ENCODE results near the gene POU3F1. TPM values are rescaled to one million over a fixed set of nuclear protein-coding genes. Genes with fewer than 3 reads are reported as not detected.

Gene POU3F1
- total RNA-seq, 1 donor from 2014 or later = 1.2 TPM

DNA sequence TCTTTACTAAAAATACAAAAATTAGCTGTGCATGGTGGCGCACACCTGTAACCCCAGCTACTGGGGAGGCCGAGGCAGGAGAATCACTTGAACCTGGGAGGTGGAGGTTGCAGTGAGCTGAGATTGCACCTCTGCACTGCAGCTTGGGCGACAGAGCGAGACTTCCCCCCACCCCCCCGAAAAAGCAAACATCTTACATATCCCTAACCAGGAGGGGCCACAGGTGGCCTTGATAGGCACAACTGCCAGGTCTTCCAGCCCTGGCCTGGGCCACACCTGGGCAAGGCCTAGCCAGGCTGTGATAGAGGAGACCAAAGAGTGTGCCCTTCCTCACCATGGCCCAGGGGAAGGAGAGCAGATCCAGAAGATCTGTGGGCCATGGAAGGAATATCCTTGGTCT lies 28.6 kb upstream of the POU3F1 start:
- Mint-ChIP-seq H3K4me1 (ENCODE audit: unreplicated experiment) (peaks cover 7% of the 10 kb centered on the region), H3K4me3 (ENCODE audit: unreplicated experiment) (no peak overlapping the region), H3K27ac (ENCODE audit: unreplicated experiment) (no peak overlapping the region), H3K27me3 (ENCODE audit: unreplicated experiment) (peaks cover 4% of the 10 kb centered on the region), H3K36me3 (ENCODE audit: low read depth, unreplicated experiment) (no peaks in the 10 kb centered on the region), H3K9me3 (ENCODE audit: unreplicated experiment) (no peaks in the 10 kb centered on the region)
- TF ChIP-seq, protein P1, sequence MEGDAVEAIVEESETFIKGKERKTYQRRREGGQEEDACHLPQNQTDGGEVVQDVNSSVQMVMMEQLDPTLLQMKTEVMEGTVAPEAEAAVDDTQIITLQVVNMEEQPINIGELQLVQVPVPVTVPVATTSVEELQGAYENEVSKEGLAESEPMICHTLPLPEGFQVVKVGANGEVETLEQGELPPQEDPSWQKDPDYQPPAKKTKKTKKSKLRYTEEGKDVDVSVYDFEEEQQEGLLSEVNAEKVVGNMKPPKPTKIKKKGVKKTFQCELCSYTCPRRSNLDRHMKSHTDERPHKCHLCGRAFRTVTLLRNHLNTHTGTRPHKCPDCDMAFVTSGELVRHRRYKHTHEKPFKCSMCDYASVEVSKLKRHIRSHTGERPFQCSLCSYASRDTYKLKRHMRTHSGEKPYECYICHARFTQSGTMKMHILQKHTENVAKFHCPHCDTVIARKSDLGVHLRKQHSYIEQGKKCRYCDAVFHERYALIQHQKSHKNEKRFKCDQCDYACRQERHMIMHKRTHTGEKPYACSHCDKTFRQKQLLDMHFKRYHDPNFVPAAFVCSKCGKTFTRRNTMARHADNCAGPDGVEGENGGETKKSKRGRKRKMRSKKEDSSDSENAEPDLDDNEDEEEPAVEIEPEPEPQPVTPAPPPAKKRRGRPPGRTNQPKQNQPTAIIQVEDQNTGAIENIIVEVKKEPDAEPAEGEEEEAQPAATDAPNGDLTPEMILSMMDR (IDR thresholded peaks at IDR 0.05; ENCODE audit: unreplicated experiment) = no peak
- DNase-seq (ENCODE audit: low spot score) = no peak

DNA sequence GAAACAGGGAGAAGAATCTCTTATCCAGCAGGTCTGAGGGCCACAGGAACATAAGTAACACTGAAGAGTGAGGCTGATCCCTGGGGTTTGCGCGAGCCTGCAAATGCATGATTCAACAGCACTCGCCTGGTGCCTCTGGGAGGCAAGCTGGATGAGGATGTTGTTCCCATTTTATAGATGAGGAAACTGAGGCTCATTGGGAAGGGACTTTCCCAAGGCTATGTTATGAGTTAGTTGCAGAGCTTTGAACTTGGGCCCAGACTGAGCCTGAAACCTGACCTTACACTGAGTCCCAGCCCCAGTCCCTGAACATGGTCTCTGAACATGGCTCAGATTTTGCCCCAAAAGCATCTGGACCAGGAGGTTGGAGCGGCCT lies 27.7 kb upstream of the POU3F1 start:
- no peak overlapping the region for H3K27ac Mint-ChIP-seq (ENCODE audit: unreplicated experiment)
- peaks cover 7% of the 10 kb centered on the region for H3K4me1 Mint-ChIP-seq (ENCODE audit: unreplicated experiment)
- H3K27me3 Mint-ChIP-seq (ENCODE audit: unreplicated experiment) = peaks cover 4% of the 10 kb centered on the region
- no peaks in the 10 kb centered on the region for H3K36me3 Mint-ChIP-seq (ENCODE audit: low read depth, unreplicated experiment)
- TF ChIP-seq, protein P1 (IDR thresholded peaks at IDR 0.05; ENCODE audit: unreplicated experiment) = no peak
- H3K4me3 Mint-ChIP-seq (ENCODE audit: unreplicated experiment) = no peak overlapping the region
- DNase-seq (ENCODE audit: low spot score) = no peak
- H3K9me3 Mint-ChIP-seq (ENCODE audit: unreplicated experiment) = no peaks in the 10 kb centered on the region

DNA sequence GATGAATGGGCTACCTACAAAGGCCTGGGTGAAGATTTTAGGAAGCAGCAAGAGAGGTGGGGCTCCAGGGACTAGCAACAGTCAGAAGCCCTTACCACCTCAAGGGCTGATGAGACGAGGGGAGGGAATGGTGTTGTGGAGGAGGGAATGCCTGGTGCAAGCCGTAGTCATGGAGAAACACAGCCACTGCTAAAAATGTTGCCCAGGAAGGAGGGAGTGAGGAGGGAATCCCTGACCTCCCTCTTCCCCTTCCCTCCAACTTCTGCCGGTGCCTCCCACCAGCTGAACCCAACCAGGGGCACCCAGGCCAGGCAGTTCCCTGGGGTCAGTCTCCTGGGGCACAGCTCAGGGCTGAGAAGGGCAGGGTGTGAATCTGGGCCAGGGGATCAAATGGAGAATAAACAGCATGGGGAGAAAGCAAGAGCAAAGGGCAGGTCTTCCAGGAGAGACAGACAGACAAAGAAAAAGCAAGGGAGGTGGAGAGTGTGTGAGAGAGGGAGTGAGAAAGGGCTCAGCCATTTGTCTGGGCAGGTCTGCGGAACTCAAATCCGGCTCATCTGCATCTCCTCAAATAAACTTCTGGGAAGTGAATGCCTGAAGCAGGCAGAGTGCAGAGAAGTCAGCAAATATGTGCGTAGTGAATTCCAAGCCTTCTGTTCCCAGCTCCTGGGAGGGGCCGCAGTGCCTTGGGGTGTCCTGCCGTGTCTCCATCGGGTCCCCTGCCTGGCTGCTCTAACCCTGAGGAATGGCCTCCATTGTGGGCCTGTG lies 27.1 kb upstream of the POU3F1 start:
- Mint-ChIP-seq H3K36me3 (ENCODE audit: low read depth, unreplicated experiment) (no peaks in the 10 kb centered on the region), H3K4me3 (ENCODE audit: unreplicated experiment) (no peak overlapping the region), H3K9me3 (ENCODE audit: unreplicated experiment) (no peaks in the 10 kb centered on the region), H3K27me3 (ENCODE audit: unreplicated experiment) (peaks cover 4% of the 10 kb centered on the region), H3K4me1 (ENCODE audit: unreplicated experiment) (peaks cover 7% of the 10 kb centered on the region), H3K27ac (ENCODE audit: unreplicated experiment) (no peak overlapping the region)
- TF ChIP-seq, protein P1 (IDR thresholded peaks at IDR 0.05; ENCODE audit: unreplicated experiment) = no peak
- DNase-seq (ENCODE audit: low spot score) = no peak

DNA sequence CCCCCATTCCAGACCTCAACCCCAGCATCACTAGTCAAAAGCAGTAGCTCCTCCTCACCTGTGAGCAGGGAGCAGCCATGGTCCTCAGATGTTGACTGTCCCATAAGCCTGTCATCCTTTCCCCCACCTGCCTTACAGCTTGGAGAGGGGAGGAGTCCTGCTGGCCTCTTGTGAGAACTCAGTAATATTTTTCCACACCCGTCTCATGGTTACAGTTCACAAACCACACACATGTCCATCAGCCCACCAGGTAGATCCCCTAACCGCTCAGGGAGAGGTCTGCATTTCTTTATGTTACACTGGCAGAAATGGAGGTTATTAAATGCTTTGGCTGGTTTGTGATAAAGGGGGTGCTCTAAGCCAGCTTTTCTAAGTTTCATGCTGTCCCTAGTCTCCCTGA lies 26.3 kb upstream of the POU3F1 start:
- peaks cover 9% of the 10 kb centered on the region for H3K4me1 Mint-ChIP-seq (ENCODE audit: unreplicated experiment)
- H3K27ac Mint-ChIP-seq (ENCODE audit: unreplicated experiment) = no peak overlapping the region
- TF ChIP-seq, protein P1 (IDR thresholded peaks at IDR 0.05; ENCODE audit: unreplicated experiment) = no peak
- H3K27me3 Mint-ChIP-seq (ENCODE audit: unreplicated experiment) = peaks cover 4% of the 10 kb centered on the region
- no peaks in the 10 kb centered on the region for H3K36me3 Mint-ChIP-seq (ENCODE audit: low read depth, unreplicated experiment)
- no peaks in the 10 kb centered on the region for H3K9me3 Mint-ChIP-seq (ENCODE audit: unreplicated experiment)
- H3K4me3 Mint-ChIP-seq (ENCODE audit: unreplicated experiment) = no peak overlapping the region
- no peak for DNase-seq (ENCODE audit: low spot score)
